ENCODE measurements around the gene PCDHGC5.
A peak's percentile ranks its signal among the peaks of the same experiment; 100 is the strongest.

PCDHGC5 gene

GRCh38 chr5:141488591-141489561, at the start of gene PCDHGC5:
Gene PCDHGC5 (plus strand): TSS chr5:141489081. CDS start chr5:141489241, 160 bp downstream.
- DNase-seq (ENCODE audit: low spot score), result peak; percentile 82

GRCh38 chr5:141439411-141440141, 49.3 kb upstream of the PCDHGC5 start:
- no peak for DNase-seq (ENCODE audit: low spot score)

- no peak for DNase-seq (ENCODE audit: low spot score)
These were observed 48.5 kb upstream of the PCDHGC5 start for GRCh38 chr5:141440341-141440740.

- DNase-seq (ENCODE audit: low spot score), result no peak
These were observed 47.2 kb upstream of the PCDHGC5 start for GRCh38 chr5:141441571-141442170.

GRCh38 chr5:141465351-141465750, 23.5 kb upstream of the PCDHGC5 start:
- no peak for DNase-seq (ENCODE audit: low spot score)

- no peak for DNase-seq (ENCODE audit: low spot score)
These were observed 13.2 kb upstream of the PCDHGC5 start, which contains the start of gene PCDHGC3 for GRCh38 chr5:141475625-141476131. Gene PCDHGC3 (plus strand): TSS chr5:141475966. CDS start chr5:141476117, 151 bp downstream.

- DNase-seq (ENCODE audit: low spot score), result no peak
These were observed 12.6 kb upstream of the PCDHGC5 start for GRCh38 chr5:141476132-141476911.

GRCh38 chr5:141477044-141477575, 11.8 kb upstream of the PCDHGC5 start:
- no peak for DNase-seq (ENCODE audit: low spot score)

- DNase-seq (ENCODE audit: low spot score), result no peak
These were observed 11.1 kb upstream of the PCDHGC5 start for GRCh38 chr5:141477815-141478214.

- DNase-seq (ENCODE audit: low spot score), result no peak
These were observed 10.4 kb upstream of the PCDHGC5 start for GRCh38 chr5:141478321-141478945.

- no peak for DNase-seq (ENCODE audit: low spot score)
These were observed 9.1 kb upstream of the PCDHGC5 start for GRCh38 chr5:141479776-141480175.

- DNase-seq (ENCODE audit: low spot score), result no peak
These were observed 5.0 kb upstream of the PCDHGC5 start for GRCh38 chr5:141483902-141484301.

- no peak for DNase-seq (ENCODE audit: low spot score)
These were observed 4.6 kb upstream of the PCDHGC5 start for GRCh38 chr5:141484310-141484640.

GRCh38 chr5:141484641-141485311, 4.1 kb upstream of the PCDHGC5 start, which contains the start of gene PCDHGC4:
Gene PCDHGC4 (plus strand): TSS chr5:141485030. CDS start chr5:141485174, 144 bp downstream.
- no peak for DNase-seq (ENCODE audit: low spot score)

- DNase-seq (ENCODE audit: low spot score), result no peak
These were observed 3.4 kb upstream of the PCDHGC5 start for GRCh38 chr5:141485321-141486055.

- no peak for DNase-seq (ENCODE audit: low spot score)
These were observed 2.8 kb upstream of the PCDHGC5 start for GRCh38 chr5:141486091-141486490.

- DNase-seq (ENCODE audit: low spot score), result no peak
These were observed 1.8 kb upstream of the PCDHGC5 start for GRCh38 chr5:141487131-141487530.

- no peak for DNase-seq (ENCODE audit: low spot score)
These were observed 960 bp downstream of the PCDHGC5 start for GRCh38 chr5:141489841-141490240.

GRCh38 chr5:141490271-141490670, 1.4 kb downstream of the PCDHGC5 start:
- no peak for DNase-seq (ENCODE audit: low spot score)

All from RKO (cell line).